NOMO-1 (cell line): Measurements from ENCODE around the gene CHAF1A.

Experiments used
- DNase-seq, 2 experiments: peaks; one replicate each; lab custom pipeline; 2025; ENCODE audit not compliant: unreplicated experiment in 2 of 2; lab: John Stamatoyannopoulos, UW

The CHAF1A gene

GRCh38 chr19:4402171-4403004 is at the start of gene CHAF1A:
TSS of gene CHAF1A (plus strand) at chr19:4402640. CDS start at chr19:4402763, 123 bp downstream.
- peak; percentile 99 for DNase-seq

- DNase-seq = peak; percentile 25 to 44
Observed at GRCh38 chr19:4352701-4353121, 49.7 kb upstream of the CHAF1A start.

- DNase-seq = no peak
Observed at GRCh38 chr19:4354282-4354681, 48.2 kb upstream of the CHAF1A start.

GRCh38 chr19:4354897-4355296 is 47.5 kb upstream of the CHAF1A start:
- DNase-seq = no peak

- DNase-seq = no peak
Observed at GRCh38 chr19:4357095-4357797, 45.2 kb upstream of the CHAF1A start.

- DNase-seq = no peak
Observed at GRCh38 chr19:4357921-4358326, 44.5 kb upstream of the CHAF1A start.

GRCh38 chr19:4358709-4359626 is 43.5 kb upstream of the CHAF1A start:
- no peak for DNase-seq

DNA sequence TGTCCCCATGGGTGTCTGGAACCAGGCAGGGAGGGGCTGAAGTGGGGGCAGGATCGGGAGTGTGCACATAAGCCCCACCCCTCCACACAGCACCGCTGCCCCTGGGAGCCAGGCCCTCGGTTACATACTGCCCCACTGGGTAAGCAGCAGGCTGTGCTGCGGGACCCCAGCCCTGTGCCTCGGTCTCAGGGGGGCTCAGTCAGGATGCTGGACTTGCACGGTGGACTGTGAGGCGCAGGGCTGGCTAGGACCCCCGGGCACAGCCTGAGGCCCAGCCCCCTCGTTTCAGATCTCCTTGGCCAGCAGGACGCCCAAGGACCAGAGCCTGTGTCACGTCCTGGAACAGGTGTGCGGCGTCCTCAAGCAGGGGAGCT is 42.8 kb upstream of the CHAF1A start:
- DNase-seq = no peak

- no peak for DNase-seq
Observed at GRCh38 chr19:4360081-4360569, 42.3 kb upstream of the CHAF1A start.

DNA sequence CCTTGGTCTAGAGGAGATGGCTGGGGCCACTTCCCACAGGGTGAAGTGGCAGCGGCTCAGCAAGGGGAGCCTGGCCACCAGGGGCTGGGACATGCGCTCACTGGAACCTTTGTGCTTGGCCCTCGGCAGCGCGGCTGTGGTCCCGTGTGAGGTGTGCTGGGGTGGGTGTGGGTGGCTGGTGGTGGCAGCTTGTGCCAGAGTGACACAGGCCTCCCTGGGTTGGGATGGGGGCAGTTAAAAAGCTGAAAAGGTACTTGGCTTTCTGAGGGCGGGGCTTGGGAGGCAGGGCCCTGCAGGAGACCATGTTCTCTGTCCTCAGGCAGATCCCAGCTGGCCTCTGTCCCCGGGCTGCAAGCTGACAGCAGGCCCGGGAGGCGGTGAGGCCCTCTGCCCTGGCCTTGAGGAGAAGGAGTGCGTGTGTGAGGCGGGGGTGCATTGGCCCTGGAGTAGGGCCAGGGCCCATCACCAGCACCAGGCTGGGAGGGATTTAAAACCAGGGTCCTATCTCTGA is 41.7 kb upstream of the CHAF1A start:
- no peak for DNase-seq

DNA sequence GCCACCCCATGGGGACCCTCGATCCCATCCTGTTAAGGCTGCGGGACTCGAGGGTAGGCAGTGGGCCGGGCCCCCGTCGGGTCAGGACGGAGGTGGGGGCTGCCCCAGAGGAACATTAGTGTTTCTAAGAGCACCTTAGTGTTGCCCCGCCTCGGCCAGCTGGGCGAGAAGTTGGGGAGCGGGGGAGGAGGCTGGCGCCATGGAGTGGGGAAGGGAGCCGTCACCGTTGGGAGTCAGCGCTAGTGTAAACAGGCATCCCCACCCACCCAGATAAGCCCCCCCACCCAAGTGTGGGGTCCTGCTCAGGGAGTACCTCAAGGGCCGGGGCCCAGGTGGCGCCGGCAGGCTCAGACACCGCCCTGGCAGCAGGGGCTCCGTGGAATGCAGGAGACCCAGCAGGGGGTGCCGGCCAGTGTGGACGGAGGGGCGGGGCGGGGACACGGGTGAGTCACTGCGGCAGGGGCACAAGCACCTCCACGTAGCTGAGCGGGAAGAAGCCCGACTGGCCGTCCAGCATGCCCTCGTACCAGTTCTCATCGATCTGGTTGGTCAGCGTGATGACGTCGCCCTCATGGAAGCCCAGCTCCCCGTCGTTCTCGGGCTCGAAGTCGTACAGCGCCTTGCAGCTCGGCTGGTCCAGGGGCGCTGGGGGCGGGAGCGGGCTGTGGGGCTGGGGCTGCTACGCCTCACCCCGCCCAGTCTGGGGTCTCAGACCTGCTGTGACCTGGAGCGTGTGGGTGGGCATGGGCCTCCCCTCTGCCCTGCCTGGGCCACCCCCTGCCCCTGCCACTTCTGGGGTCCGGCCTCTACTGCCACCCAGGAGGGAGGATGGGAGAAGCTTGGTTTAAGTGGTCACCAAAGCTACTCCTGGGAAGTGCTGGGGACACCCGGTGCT is 41.0 kb upstream of the CHAF1A start:
- no peak for DNase-seq

DNA sequence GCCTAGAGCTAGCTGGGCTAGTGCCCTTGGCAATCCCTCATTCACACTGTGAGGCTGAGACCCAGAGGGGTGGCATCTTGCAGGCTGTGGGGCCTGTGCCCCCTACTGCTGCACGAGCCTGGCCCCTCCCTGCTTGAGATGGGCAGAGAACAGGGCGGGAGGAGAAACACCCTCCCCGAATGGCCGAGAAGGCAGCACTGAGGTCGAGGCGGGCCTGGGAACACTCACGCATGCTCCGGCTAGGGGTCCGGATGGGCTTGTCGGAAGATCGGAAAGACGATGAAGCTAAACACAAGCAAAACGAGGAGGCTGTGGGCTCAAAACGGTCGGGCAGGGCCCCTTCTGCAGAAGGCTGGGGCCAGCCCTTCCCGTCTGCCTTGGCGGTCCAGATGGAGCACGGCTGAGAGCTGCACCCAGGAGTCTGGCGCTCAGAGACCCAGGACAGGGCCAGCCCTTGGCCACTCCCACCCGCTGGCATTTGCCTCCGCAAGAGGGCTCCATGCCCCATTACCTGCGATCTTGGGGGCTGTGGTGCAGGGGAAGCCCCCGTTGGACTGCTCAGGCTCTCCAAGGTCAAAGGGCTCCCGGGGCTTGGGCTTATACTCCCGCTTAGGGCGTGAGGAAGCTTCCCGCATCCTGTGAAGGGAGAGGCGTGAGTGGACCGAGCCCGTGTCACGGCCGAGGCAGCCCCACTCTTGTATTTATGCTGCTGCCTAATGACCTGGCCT is 40.2 kb upstream of the CHAF1A start:
- no peak for DNase-seq

DNA sequence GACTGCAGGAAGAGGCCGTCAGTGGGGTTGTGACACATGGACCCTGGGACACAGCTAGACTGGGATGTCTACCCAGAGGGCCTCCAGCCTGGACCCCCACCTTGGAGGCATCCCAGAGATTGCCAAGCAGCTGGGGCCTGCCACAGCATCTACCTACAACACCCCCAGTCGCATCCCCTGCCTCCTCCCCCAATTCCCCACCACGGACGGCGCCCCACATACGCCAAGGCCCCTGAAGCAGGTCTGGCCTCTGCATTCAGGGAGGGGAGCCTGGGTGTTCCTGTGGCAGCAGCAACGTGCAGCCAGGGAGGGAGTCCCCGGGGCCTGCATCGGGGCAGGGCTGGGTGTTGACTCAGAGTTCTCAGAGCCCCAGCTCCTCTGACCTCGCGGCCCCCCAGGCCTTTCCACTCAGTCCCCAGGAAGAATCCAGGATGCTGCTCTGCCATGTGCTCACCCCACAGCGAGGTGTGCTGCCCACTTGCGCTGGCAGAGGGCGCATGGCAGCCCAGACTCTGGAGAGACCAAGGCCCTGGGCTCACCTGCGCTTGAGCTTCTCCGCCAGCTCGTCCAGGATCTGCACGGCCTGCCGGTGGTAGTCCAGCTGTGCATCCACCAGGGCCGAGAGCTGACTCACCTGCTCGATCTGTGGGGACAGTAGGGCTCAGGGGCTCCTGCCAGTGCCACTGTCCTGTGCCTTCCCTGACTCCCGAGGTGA is 39.5 kb upstream of the CHAF1A start:
- no peak for DNase-seq

DNA sequence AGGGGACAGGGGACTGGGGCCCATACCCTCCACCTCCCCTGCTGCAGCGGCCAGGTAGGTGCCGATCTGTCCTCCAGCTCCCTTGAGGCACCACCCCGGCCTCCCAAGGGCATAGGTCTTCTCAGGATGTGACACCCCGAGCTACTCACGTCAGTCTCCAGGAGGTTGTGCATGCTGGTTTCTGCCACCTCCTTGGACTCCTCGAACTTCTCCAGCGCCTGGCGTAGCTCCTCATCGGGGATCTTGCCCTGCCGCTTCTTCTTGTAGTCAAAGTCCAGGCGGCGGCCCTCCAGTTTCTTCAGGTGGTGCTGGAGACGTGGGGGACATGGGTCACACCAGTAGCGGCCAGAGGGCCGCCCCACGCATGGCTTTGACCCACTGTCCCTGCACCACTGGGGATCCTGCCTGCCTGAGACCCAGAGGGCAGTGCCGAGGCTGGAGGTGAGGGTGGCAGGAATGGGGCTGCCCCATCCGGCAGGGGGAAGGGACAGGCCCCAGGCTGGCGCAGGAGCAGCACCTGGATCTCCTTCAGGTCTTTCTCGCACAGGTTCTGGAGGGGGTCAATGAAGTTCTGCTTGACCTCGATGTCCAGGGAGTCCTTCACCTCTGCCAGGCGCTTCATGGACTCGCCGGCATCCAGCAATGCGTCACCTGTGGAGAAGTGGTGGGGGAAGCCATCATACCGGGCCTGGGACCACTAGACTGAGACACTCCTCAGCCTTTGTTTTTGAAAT is 38.7 kb upstream of the CHAF1A start:
- DNase-seq = no peak

DNA sequence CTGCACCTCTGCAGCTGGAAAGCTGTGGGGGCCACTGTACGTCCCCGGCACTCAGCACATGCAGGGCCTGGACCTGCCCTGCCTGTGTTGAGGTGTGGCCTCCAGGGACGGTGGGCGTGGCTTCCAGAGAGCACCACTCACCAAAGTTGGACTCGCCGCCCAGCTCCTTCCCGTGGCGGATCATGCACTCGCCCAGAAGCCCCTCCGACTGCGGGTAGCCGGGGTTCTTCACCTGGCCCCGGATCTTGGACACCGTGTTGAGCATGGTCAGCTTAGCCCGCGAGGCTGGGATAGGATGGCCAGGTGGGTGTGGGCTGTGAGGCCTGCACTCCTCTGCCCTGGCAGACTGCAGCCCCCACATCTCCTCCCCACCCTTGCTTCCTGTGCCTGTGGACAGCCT is 37.1 kb upstream of the CHAF1A start:
- no peak for DNase-seq

- DNase-seq = no peak
Observed at GRCh38 chr19:4365791-4366665, 36.4 kb upstream of the CHAF1A start.
